Esophagus muscularis mucosa (tissue), 4 donors: ENCODE data around the gene RPIA.

Source experiments
- CTCF ChIP-seq, 3 experiments: fragments of 200-600 bp in 2 of 3; fragments of 450-650 bp in 1 of 3; sonication (generic) in 2 of 3; IDR thresholded peaks; one replicate each; pipeline ENCODE4 v1.5.1; 2017 to 2019; ENCODE audit warnings: antibody characterized with exemption in 3 of 3, mild to moderate bottlenecking in 2 of 3, moderate library complexity in 1 of 3
- EP300 ChIP-seq: sonication (generic); formaldehyde crosslinking; IDR thresholded peaks from one replicate; pipeline ENCODE4 v1.6.1; 2017; ENCODE audit warnings: antibody characterized with exemption
- POLR2A ChIP-seq: fragments of 450-650 bp; IDR thresholded peaks from one replicate; pipeline ENCODE4 v1.6.1; 2017; ENCODE audit warnings: antibody characterized with exemption, moderate library complexity, mild to moderate bottlenecking, low read depth
- POLR2AphosphoS5 ChIP-seq, 2 donors: sonication (generic); formaldehyde crosslinking; IDR thresholded peaks; one replicate each; pipeline ENCODE4 v1.6.1; 2017; ENCODE audit warnings: antibody characterized with exemption in 2 of 2

GRCh38 chr2:88673363-88673762, 18.1 kb upstream of the RPIA start:
- TF ChIP-seq CTCF (IDR thresholded peaks at IDR 0.05) (no peak), POLR2A (no peak), POLR2AphosphoS5 (IDR thresholded peaks at IDR 0.05) (no peak), EP300 (no peak)
